Endothelial cell of umbilical vein (primary cell): Measurements from ENCODE around the gene SSH3. TPM values are rescaled to one million over a fixed set of nuclear protein-coding genes. Genes with fewer than 3 reads are reported as not detected.
A peak's percentile ranks its signal among the peaks of the same experiment; 100 is the strongest.

Experiments
- BruUV-seq: library from RNA; stranded (reverse); fragments of 400-500 nt; replicated peaks from 2 replicates; lab custom pipeline; 2021; lab: Mats Ljungman, UMichigan
- CTCF ChIA-PET: fragments of 300-600, 350-600 bp; sonication (Branson Sonifier 250); formaldehyde crosslinking; loops from one replicate; lab custom pipeline; 2021; ENCODE audit warnings: antibody characterized with exemption, inconsistent platforms; lab: Charles Lee
- POLR2A ChIA-PET: fragments of 300-600, 350-600 bp; sonication (Branson Sonifier 250); formaldehyde crosslinking; loops from one replicate; lab custom pipeline; 2021; ENCODE audit warnings: antibody characterized with exemption, inconsistent platforms; lab: Charles Lee
- DNase-seq: peaks from one replicate; pipeline ENCODE4 v3.0.0-alpha.2; 2011; ENCODE audit warnings: low read depth, low spot score
- FAIRE-seq: peaks from 2 replicates; lab custom pipeline; 2011; peaks lifted over from hg19 to GRCh38; lab: Jason Lieb, UNC
- H2AFZ ChIP-seq: 2 replicates; pipeline ENCODE4 v1.6.0; 2012; ENCODE audit warnings: low read depth, low read length, control low read depth, inconsistent platforms
- H3K27ac ChIP-seq: 2 replicates; pipeline ENCODE4 v1.5.1; 2011; ENCODE audit warnings: low read depth, mild to moderate bottlenecking, control low read depth, low read length, moderate library complexity; ENCODE audit not compliant: insufficient read depth
- H3K27me3 ChIP-seq, 2 experiments: 2 replicates each; pipeline versions ENCODE4 v1.6.0 to v1.6.1; 2011; ENCODE audit warnings: low read length in 2 of 2, mixed read lengths in 1 of 2; ENCODE audit not compliant: control insufficient read depth in 2 of 2, insufficient read depth in 2 of 2
- H3K36me3 ChIP-seq, 2 experiments: 2 replicates in 1 of 2; 3 replicates in 1 of 2; pipeline ENCODE4 v1.5.1; 2011; ENCODE audit warnings: low read length in 2 of 2, mild to moderate bottlenecking in 1 of 2, moderate library complexity in 1 of 2; ENCODE audit not compliant: control insufficient read depth in 2 of 2, insufficient read depth in 2 of 2; ENCODE audit errors: extremely low read depth in 1 of 2
- H3K4me1 ChIP-seq: 3 replicates; pipeline ENCODE4 v1.5.1; 2011; ENCODE audit warnings: mild to moderate bottlenecking, low read length; ENCODE audit not compliant: control insufficient read depth, insufficient read depth; ENCODE audit errors: extremely low read depth
- H3K4me2 ChIP-seq: 2 replicates; pipeline ENCODE4 v1.6.1; 2011; ENCODE audit warnings: low read length, control low read depth, mixed read lengths; ENCODE audit not compliant: insufficient read depth
- H3K4me3 ChIP-seq, 3 experiments: fragments of 200-600 bp in 1 of 3; sonication (generic), shearing (Covaris generic) in 1 of 3; replicated peaks in 1 of 3; 2 replicates each; pipeline ENCODE4 v1.5.1; 2011 to 2016; ENCODE audit warnings: control low read depth in 3 of 3, low read length in 3 of 3, mild to moderate bottlenecking in 2 of 3, inconsistent platforms in 1 of 3, low read depth in 1 of 3, moderate library complexity in 1 of 3; ENCODE audit not compliant: insufficient read depth in 1 of 3
- H3K79me2 ChIP-seq: 2 replicates; pipeline ENCODE4 v1.6.0; 2012; ENCODE audit warnings: low read length, inconsistent platforms; ENCODE audit not compliant: control insufficient read depth, insufficient read depth
- H3K9ac ChIP-seq: replicated peaks from 2 replicates; pipeline ENCODE3; 2011; ENCODE audit warnings: low read length, control low read depth; ENCODE audit not compliant: insufficient read depth; ENCODE audit errors: extremely low read depth
- H3K9me1 ChIP-seq: replicated peaks from 3 replicates; pipeline ENCODE4 v1.6.0; 2011; ENCODE audit warnings: mild to moderate bottlenecking, low read length; ENCODE audit not compliant: control insufficient read depth, insufficient read depth; ENCODE audit errors: extremely low read depth
- H3K9me3 ChIP-seq: replicated peaks from 2 replicates; pipeline ENCODE4 v1.5.1; 2012; ENCODE audit warnings: low read length, inconsistent platforms; ENCODE audit not compliant: control insufficient read depth, insufficient read depth
- H4K20me1 ChIP-seq: replicated peaks from 2 replicates; pipeline ENCODE3; 2011; ENCODE audit warnings: mild to moderate bottlenecking, low read length; ENCODE audit not compliant: control insufficient read depth, insufficient read depth; ENCODE audit errors: extremely low read depth
- EZH2 ChIP-seq: IDR thresholded peaks from 2 replicates; pipeline ENCODE4 v1.6.1; 2012; ENCODE audit warnings: borderline replicate concordance, low read depth, mild to moderate bottlenecking, moderate library complexity, low read length, inconsistent platforms; ENCODE audit not compliant: severe bottlenecking
- FOS ChIP-seq: IDR thresholded peaks from 2 replicates; pipeline ENCODE4 v1.6.1; 2011; ENCODE audit warnings: mild to moderate bottlenecking, low read length, moderate library complexity, borderline replicate concordance; ENCODE audit not compliant: insufficient read depth
- GATA2 ChIP-seq: IDR thresholded peaks from 2 replicates; pipeline ENCODE4 v1.7.0; 2011; ENCODE audit warnings: low read depth, mild to moderate bottlenecking, moderate library complexity, mixed read lengths, low read length; ENCODE audit not compliant: insufficient read length, insufficient read depth
- JUN ChIP-seq: IDR thresholded peaks from 2 replicates; pipeline ENCODE4 v1.6.1; 2011; ENCODE audit warnings: borderline replicate concordance, low read depth; ENCODE audit not compliant: insufficient read length, insufficient read depth
- MYC ChIP-seq: IDR thresholded peaks from one replicate; pipeline ENCODE4 v1.6.1; 2011; ENCODE audit warnings: mild to moderate bottlenecking, low read depth, low read length
- POLR2A ChIP-seq: IDR thresholded peaks from 2 replicates; pipeline ENCODE4 v1.6.1; 2012; ENCODE audit warnings: low read depth, mild to moderate bottlenecking, control low read depth, low read length
- POLR2AphosphoS5 ChIP-seq: IDR thresholded peaks from 2 replicates; pipeline ENCODE4 v1.6.1; 2012; ENCODE audit warnings: low read depth, mild to moderate bottlenecking, control low read depth, low read length, moderate library complexity; ENCODE audit not compliant: insufficient read depth
- dilution Hi-C: fragments of 300-500 bp; cut with MboI; formaldehyde crosslinking; loops from one replicate; pipeline ENCODE4 v1.15.0; 2019; ENCODE audit warnings: low sequenced_read_pairs; ENCODE audit not compliant: extremely low pct_ligation_motif_present
- intact Hi-C: fragments of 100-400 bp; cut with micrococcal nuclease; formaldehyde crosslinking; loops from one replicate; pipeline ENCODE4 v1.10.0; 2022
- polyA plus RNA-seq, 4 experiments: library from polyadenylated mRNA; depleted of rRNA in 3 of 4; stranded (reverse) in 3 of 4; unstranded in 1 of 4; fragments of >200 nt; gene quantifications; 2 replicates each; pipeline versions ENCODE4 v1.2.1 to v1.2.3, GENCODE V29; 2011 to 2012; ENCODE audit warnings: missing spikeins in 1 of 4
- total RNA-seq: library from RNA; stranded (reverse); gene quantifications from 2 replicates; pipeline ENCODE4 v1.2.3, GENCODE V29; 2021
- TF ChIP-seq, protein P1 (sequence below), 2 donors: IDR thresholded peaks; 1 replicate in 1 of 2; 2 replicates in 1 of 2; pipeline ENCODE4 v1.5.1; 2011; ENCODE audit warnings: low read length in 2 of 2, mild to moderate bottlenecking in 2 of 2, moderate library complexity in 2 of 2, control low read depth in 1 of 2, inconsistent platforms in 1 of 2, low read depth in 1 of 2; ENCODE audit not compliant: insufficient read depth in 1 of 2; ENCODE audit errors: extremely low read depth in 1 of 2
- TF ChIP-seq, protein P2 (sequence below): IDR thresholded peaks from 2 replicates; pipeline ENCODE4 v1.6.1; 2011; ENCODE audit not compliant: insufficient read depth, insufficient read length

SSH3 gene
- total and polyA plus RNA-seq, 2 donors (not counting 3 experiments of a cell fraction or from before 2014, with no cell fraction given) = 14.3 to 16.5 TPM

GRCh38 chr11:67355023-67355793 lies 51.9 kb downstream of the SSH3 start:
- H3K4me2 ChIP-seq = peak overlapping the region; percentile 3
- peak overlapping the region; percentile 25 for H3K9ac ChIP-seq
- intact Hi-C loops = no loop called here
- ChIA-PET POLR2A (no interaction called here), CTCF (interaction anchor here (0.6 to 15.0 kb wide), 6 partner anchors 9 to 47 kb away, joined by 4 to 1051 read pairs (median 6); partner anchors contain the start of genes CLCF1 and PPP1CA)
- no peak for FAIRE-seq
- no peaks in the 10 kb centered on the region for H3K9me3 ChIP-seq
- H2AFZ ChIP-seq = no peak overlapping the region
- no peak for DNase-seq
- no TSS peak for BruUV-seq
- H3K4me3 ChIP-seq = no peak overlapping the region
- no peaks in the 10 kb centered on the region for H3K9me1 ChIP-seq
- dilution Hi-C loops = no loop called here
- TF ChIP-seq GATA2 (no peak), JUN (no peak), FOS (no peak), EZH2 (no peak), MYC (no peak), POLR2AphosphoS5 (no peak), POLR2A (no peak)
- TF ChIP-seq, protein P1, sequence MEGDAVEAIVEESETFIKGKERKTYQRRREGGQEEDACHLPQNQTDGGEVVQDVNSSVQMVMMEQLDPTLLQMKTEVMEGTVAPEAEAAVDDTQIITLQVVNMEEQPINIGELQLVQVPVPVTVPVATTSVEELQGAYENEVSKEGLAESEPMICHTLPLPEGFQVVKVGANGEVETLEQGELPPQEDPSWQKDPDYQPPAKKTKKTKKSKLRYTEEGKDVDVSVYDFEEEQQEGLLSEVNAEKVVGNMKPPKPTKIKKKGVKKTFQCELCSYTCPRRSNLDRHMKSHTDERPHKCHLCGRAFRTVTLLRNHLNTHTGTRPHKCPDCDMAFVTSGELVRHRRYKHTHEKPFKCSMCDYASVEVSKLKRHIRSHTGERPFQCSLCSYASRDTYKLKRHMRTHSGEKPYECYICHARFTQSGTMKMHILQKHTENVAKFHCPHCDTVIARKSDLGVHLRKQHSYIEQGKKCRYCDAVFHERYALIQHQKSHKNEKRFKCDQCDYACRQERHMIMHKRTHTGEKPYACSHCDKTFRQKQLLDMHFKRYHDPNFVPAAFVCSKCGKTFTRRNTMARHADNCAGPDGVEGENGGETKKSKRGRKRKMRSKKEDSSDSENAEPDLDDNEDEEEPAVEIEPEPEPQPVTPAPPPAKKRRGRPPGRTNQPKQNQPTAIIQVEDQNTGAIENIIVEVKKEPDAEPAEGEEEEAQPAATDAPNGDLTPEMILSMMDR (IDR thresholded peaks at IDR 0.05; ENCODE audit: extremely low read depth in 1 of 2, insufficient read depth in 1 of 2, low read depth in 1 of 2, low read length in 2 of 2) = no peak
- TF ChIP-seq, protein P2, sequence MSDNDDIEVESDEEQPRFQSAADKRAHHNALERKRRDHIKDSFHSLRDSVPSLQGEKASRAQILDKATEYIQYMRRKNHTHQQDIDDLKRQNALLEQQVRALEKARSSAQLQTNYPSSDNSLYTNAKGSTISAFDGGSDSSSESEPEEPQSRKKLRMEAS = no peak
- H3K79me2 ChIP-seq = peaks cover 4% of the 10 kb centered on the region
- no peaks in the 10 kb centered on the region for H3K36me3 ChIP-seq
- peaks cover 47% of the 10 kb centered on the region for H3K4me1 ChIP-seq
- no peaks in the 10 kb centered on the region for H3K27me3 ChIP-seq
- H4K20me1 ChIP-seq = no peaks in the 10 kb centered on the region
- H3K27ac ChIP-seq = peak overlapping the region; percentile 78
